PC-9 (cell line): ENCODE data around the gene TNIK. TPM values are rescaled to one million over a fixed set of nuclear protein-coding genes. Genes with fewer than 3 reads are reported as not detected.

Experiments used
- BruUV-seq: library from RNA; stranded (reverse); fragments of 400-500 nt; replicated peaks from 2 replicates; lab custom pipeline; 2021; lab: Mats Ljungman, UMichigan
- CTCF ChIA-PET: fragments of 300-600 bp; sonication (Branson Sonifier 250); formaldehyde crosslinking; loops from one replicate; lab custom pipeline; 2022; ENCODE audit warnings: antibody characterized with exemption; lab: Charles Lee
- POLR2A ChIA-PET: fragments of 300-600 bp; sonication (Branson Sonifier 250); formaldehyde crosslinking; loops from one replicate; lab custom pipeline; 2022; ENCODE audit warnings: antibody characterized with exemption; ENCODE audit not compliant: unreplicated experiment; lab: Charles Lee
- DNase-seq, 2 experiments: peaks; one replicate each; pipeline versions ENCODE4 v3.0.0 to v3.0.0-alpha.2; 2015 to 2022; ENCODE audit warnings: mixed read lengths in 1 of 2
- H2AFZ ChIP-seq: fragments of 200-600 bp; sonication (generic); 2 replicates; pipeline ENCODE4 v1.8.1; 2017; ENCODE audit warnings: antibody characterized with exemption
- H3F3A ChIP-seq: fragments of 200-600 bp; sonication (generic); 2 replicates; pipeline ENCODE4 v1.8.1; 2017; ENCODE audit warnings: antibody characterized with exemption, mild to moderate bottlenecking, low read depth; ENCODE audit not compliant: insufficient read depth
- H3K27ac ChIP-seq: fragments of 200-600 bp; sonication (generic); 2 replicates; pipeline ENCODE4 v1.6.1; 2016; ENCODE audit warnings: mixed run types
- H3K27me3 ChIP-seq: fragments of 200-600 bp; sonication (generic); 2 replicates; pipeline ENCODE4 v1.6.1; 2016; ENCODE audit warnings: low read depth, mixed run types; ENCODE audit not compliant: insufficient read depth
- H3K36me3 ChIP-seq: fragments of 200-600 bp; sonication (generic); 2 replicates; pipeline ENCODE4 v1.6.1; 2016; ENCODE audit warnings: low read depth, mixed run types
- H3K4me1 ChIP-seq: fragments of 200-600 bp; sonication (generic); replicated peaks from 2 replicates; pipeline ENCODE4 v1.6.1; 2016; ENCODE audit warnings: mixed run types; ENCODE audit not compliant: insufficient read depth
- H3K4me2 ChIP-seq: fragments of 200-600 bp; sonication (generic); 2 replicates; pipeline ENCODE4 v1.6.1; 2017; ENCODE audit warnings: mixed run types
- H3K4me3 ChIP-seq: fragments of 200-600 bp; sonication (generic); 2 replicates; pipeline ENCODE4 v1.6.1; 2016; ENCODE audit warnings: mixed run types
- H3K79me2 ChIP-seq: fragments of 200-600 bp; sonication (generic); 2 replicates; pipeline ENCODE4 v1.6.1; 2017; ENCODE audit warnings: low read depth, mixed run types
- H3K9me2 ChIP-seq: fragments of 200-600 bp; sonication (generic); 2 replicates; pipeline ENCODE4 v1.8.1; 2017; ENCODE audit warnings: mild to moderate bottlenecking; ENCODE audit not compliant: insufficient read depth
- H3K9me3 ChIP-seq: fragments of 200-600 bp; sonication (generic); 2 replicates; pipeline ENCODE4 v1.8.1; 2016; ENCODE audit warnings: low read depth; ENCODE audit not compliant: insufficient read depth
- H4K20me1 ChIP-seq: fragments of 200-600 bp; sonication (generic); 2 replicates; pipeline ENCODE4 v1.8.1; 2017; ENCODE audit not compliant: insufficient read depth
- EZH2 ChIP-seq: fragments of 200-600 bp; sonication (generic); IDR thresholded peaks from 2 replicates; pipeline ENCODE4 v1.8.0; 2017; ENCODE audit warnings: antibody characterized with exemption, low read depth
- intact Hi-C: fragments of 100-400 bp; cut with micrococcal nuclease; formaldehyde crosslinking; loops from one replicate; pipeline ENCODE4 v1.10.0; 2022; ENCODE audit not compliant: unreplicated experiment
- total RNA-seq: library from RNA; stranded (reverse); gene quantifications from 2 replicates; pipeline ENCODE4 v1.2.3, GENCODE V29; 2021
- TF ChIP-seq, protein P1 (sequence below): fragments of 200-600 bp; sonication (generic); conservative IDR thresholded peaks from 2 replicates; pipeline ENCODE4 v1.6.1; 2017; ENCODE audit warnings: mixed run types, antibody characterized with exemption, mild to moderate bottlenecking, moderate library complexity

TNIK gene
- total RNA-seq, 1 experiment from 2014 or later: 30.7 TPM

DNA sequence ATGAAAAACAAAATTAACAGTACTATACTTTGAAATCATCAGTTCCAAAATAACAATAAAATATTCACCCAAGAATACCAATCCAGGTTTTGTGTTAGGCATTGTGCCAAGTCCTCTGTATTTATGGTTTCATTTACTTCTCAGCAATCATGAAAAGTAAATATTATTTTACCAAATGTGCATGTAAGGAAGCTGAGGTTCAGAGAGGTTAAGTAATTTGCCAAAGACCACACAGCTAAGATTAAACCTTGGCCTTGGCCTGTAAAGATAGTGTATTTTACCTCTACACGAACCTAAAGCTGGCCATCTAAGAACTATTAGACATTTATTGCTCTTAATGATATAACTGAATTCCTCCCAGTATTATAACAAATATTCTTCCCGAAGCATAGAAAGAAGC, 309.3 kb downstream of the TNIK start:
- Histone ChIP-seq H3K36me3 (peaks cover 10% of the 10 kb centered on the region), H2AFZ (no peak overlapping the region), H4K20me1 (no peaks in the 10 kb centered on the region), H3K27me3 (no peaks in the 10 kb centered on the region), H3K4me3 (no peak overlapping the region), H3K4me1 (peaks cover 15% of the 10 kb centered on the region), H3K4me2 (no peak overlapping the region), H3F3A (peaks cover 10% of the 10 kb centered on the region), H3K9me2 (no peaks in the 10 kb centered on the region), H3K27ac (no peak overlapping the region), H3K9me3 (no peaks in the 10 kb centered on the region), H3K79me2 (no peaks in the 10 kb centered on the region)
- no TSS peak for BruUV-seq
- DNase-seq: no peak
- ChIA-PET POLR2A (interaction anchor here (0.7 kb wide), 1 partner anchor 12 kb away, joined by 3 read pairs; no protein-coding TSS in a partner anchor), CTCF (no interaction called here)
- intact Hi-C loops: no loop called here
- TF ChIP-seq, protein P1, sequence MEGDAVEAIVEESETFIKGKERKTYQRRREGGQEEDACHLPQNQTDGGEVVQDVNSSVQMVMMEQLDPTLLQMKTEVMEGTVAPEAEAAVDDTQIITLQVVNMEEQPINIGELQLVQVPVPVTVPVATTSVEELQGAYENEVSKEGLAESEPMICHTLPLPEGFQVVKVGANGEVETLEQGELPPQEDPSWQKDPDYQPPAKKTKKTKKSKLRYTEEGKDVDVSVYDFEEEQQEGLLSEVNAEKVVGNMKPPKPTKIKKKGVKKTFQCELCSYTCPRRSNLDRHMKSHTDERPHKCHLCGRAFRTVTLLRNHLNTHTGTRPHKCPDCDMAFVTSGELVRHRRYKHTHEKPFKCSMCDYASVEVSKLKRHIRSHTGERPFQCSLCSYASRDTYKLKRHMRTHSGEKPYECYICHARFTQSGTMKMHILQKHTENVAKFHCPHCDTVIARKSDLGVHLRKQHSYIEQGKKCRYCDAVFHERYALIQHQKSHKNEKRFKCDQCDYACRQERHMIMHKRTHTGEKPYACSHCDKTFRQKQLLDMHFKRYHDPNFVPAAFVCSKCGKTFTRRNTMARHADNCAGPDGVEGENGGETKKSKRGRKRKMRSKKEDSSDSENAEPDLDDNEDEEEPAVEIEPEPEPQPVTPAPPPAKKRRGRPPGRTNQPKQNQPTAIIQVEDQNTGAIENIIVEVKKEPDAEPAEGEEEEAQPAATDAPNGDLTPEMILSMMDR: no peak
- TF ChIP-seq EZH2: no peak

DNA sequence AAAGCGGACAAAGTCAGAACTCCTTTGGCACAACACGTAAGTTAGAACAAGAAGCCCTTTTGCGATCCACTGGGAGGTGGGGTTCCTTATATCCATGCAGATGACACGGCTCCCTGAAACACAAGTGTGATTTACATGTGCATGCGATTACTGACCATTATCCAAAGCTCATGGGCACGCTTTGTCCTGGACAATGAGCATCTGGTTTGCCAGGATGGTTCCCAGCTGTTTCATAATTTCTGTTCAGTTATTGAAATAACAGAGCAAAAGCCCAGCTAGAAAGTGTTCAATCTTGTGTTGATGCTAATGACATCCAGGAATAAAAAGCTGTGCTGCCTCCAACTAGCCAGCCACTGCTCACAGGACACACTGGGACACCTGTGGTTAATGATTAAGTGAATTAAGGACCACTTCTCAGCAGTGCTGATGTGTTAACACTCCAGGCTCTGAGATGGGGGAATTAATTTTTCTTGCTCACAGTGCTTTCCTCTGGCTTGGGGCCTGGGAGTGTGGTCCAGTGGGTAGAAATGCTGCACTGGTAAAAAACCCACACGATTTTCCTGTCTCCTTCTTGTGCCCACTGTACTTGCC, 310.6 kb downstream of the TNIK start:
- no TSS peak for BruUV-seq
- POLR2A ChIA-PET: no interaction called here
- Histone ChIP-seq H3K9me3 (no peaks in the 10 kb centered on the region), H3K4me2 (no peak overlapping the region), H3K79me2 (no peaks in the 10 kb centered on the region), H3K4me1 (peaks cover 2% of the 10 kb centered on the region), H2AFZ (no peak overlapping the region), H4K20me1 (no peaks in the 10 kb centered on the region), H3K4me3 (no peak overlapping the region), H3F3A (no peaks in the 10 kb centered on the region), H3K9me2 (no peaks in the 10 kb centered on the region), H3K27ac (no peak overlapping the region), H3K36me3 (peaks cover 2% of the 10 kb centered on the region; the same call in 1 of the 2 replicates), H3K27me3 (no peaks in the 10 kb centered on the region)
- CTCF ChIA-PET: no interaction called here
- intact Hi-C loops: no loop called here
- no peak for DNase-seq
- TF ChIP-seq EZH2: no peak
- TF ChIP-seq, protein P1: no peak

DNA sequence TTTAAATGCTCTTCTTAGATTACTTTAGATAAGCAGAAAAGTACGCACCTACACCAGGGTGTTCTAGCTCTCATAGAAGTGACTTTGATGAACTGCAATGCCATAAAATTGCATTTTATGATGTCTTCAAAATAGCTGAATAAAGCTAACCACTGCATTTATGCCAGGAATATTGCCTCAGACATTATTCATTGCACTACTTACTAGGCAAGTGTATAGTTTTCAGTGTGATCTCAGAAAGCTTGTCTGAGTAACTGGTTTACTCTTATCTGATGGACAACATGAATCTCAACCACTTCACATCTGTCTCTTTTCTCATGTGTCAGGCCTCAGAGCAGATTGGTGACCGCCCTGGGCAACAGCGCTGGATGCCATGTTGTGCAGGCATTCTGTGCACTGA, 314.4 kb downstream of the TNIK start:
- POLR2A ChIA-PET: no interaction called here
- CTCF ChIA-PET: interaction anchor here (0.6 kb wide), 1 partner anchor 397 kb away, joined by 5 read pairs; no protein-coding TSS in a partner anchor
- TF ChIP-seq EZH2: no peak
- TF ChIP-seq, protein P1: no peak
- H3K9me3 ChIP-seq: no peaks in the 10 kb centered on the region
- no peak overlapping the region for H2AFZ ChIP-seq
- H3K27me3 ChIP-seq: no peaks in the 10 kb centered on the region
- no peak overlapping the region for H3K27ac ChIP-seq
- H3K4me1 ChIP-seq: no peaks in the 10 kb centered on the region
- H3K4me3 ChIP-seq: no peak overlapping the region
- H3F3A ChIP-seq: no peaks in the 10 kb centered on the region
- no peaks in the 10 kb centered on the region for H3K9me2 ChIP-seq
- H3K36me3 ChIP-seq: 0 out of 2 replicates have a peak, but pooled peaks cover 7% of the 10 kb centered on the region
- intact Hi-C loops: no loop called here
- no peaks in the 10 kb centered on the region for H3K79me2 ChIP-seq
- no peaks in the 10 kb centered on the region for H4K20me1 ChIP-seq
- no peak overlapping the region for H3K4me2 ChIP-seq
- no TSS peak for BruUV-seq
- DNase-seq: no peak
